ENCODE data around the gene PSRC1. TPM values are rescaled to one million over a fixed set of nuclear protein-coding genes. Genes with fewer than 3 reads are reported as not detected.

Gene PSRC1
- polyA plus RNA-seq, 1 of the 3 experiments (the other 2 are of a cell fraction) = 19.4 TPM

- H3K9me2 ChIP-seq = no peaks in the 10 kb centered on the region
- POLR2A ChIA-PET = no interaction called here
Measured at GRCh38 chr1:109258481-109259466, 24.2 kb downstream of the PSRC1 start.

More at GRCh38 chr1:109258481-109259466, 24.2 kb downstream of the PSRC1 start:
- Histone ChIP-seq H3F3A (replicated peaks; ENCODE audit: insufficient read depth) (no peaks in the 10 kb centered on the region), H2AFZ (ENCODE audit: low read depth) (no peak overlapping the region), H3K36me3 (replicated peaks in 1 of 2; ENCODE audit: control insufficient read depth in 1 of 2, insufficient read depth in 2 of 2, low read length in 1 of 2) (peaks cover 0 to 5% of the 10 kb centered on the region in 2 experiments), H3K4me3 (ENCODE audit: low read depth in 2 of 2, low read length in 1 of 2) (no peak overlapping the region), H3K9me3 (no peaks in the 10 kb centered on the region), H3K79me2 (ENCODE audit: insufficient read depth) (no peaks in the 10 kb centered on the region), H3K27me3 (ENCODE audit: insufficient read depth) (no peaks in the 10 kb centered on the region), H3K4me1 (ENCODE audit: control insufficient read depth in 1 of 2, insufficient read depth in 2 of 2, low read depth in 1 of 2, low read length in 1 of 2) (peaks cover 0 to 44% of the 10 kb centered on the region in 2 experiments; a peak in 2 of 4 replicates), H3K27ac (ENCODE audit: low read depth in 2 of 2, low read length in 1 of 2) (no peak overlapping the region; a peak in 1 of 4 replicates), H4K20me1 (ENCODE audit: insufficient read depth) (no peaks in the 10 kb centered on the region), H3K9ac (no peak overlapping the region), H3K4me2 (no peak overlapping the region)
- 94% methylated on average over 51 of the region's 69 CpGs for WGBS (ENCODE audit: low lambda C conversion rate)
- CTCF ChIA-PET = interaction anchor here (1.4 to 2.1 kb wide), 5 partner anchors 11 to 274 kb away, joined by 3 to 7 read pairs (median 5); a partner anchor contains a TSS
- no peak for DNase-seq
- TF ChIP-seq EZH2phosphoT487 (IDR thresholded peaks at IDR 0.05; ENCODE audit: borderline replicate concordance, low read depth) (no peak), POLR2AphosphoS5 (IDR thresholded peaks at IDR 0.05; ENCODE audit: low read depth, low read length) (no peak), TCF12 (IDR thresholded peaks at IDR 0.05) (no peak), PBX3 (IDR thresholded peaks at IDR 0.05) (no peak), REST (IDR thresholded peaks at IDR 0.05; ENCODE audit: low read depth, low read length) (no peak), MAX (IDR thresholded peaks at IDR 0.05; ENCODE audit: low read depth) (no peak), FOXJ3 (CRISPR knock-in tag; IDR thresholded peaks at IDR 0.05) (no peak), IRF3 (IDR thresholded peaks at IDR 0.05; ENCODE audit: low read depth, low read length) (no peak), RCOR1 (IDR thresholded peaks at IDR 0.05; ENCODE audit: low read length) (no peak), GABPA (IDR thresholded peaks at IDR 0.05; ENCODE audit: low read depth) (no peak), FOXM1 (IDR thresholded peaks at IDR 0.05; ENCODE audit: low read depth) (no peak), USF2 (IDR thresholded peaks at IDR 0.05; ENCODE audit: borderline replicate concordance, low read depth, low read length) (no peak), CTCF (IDR thresholded peaks at IDR 0.05) (no peak), USF1 (IDR thresholded peaks at IDR 0.05; ENCODE audit: borderline replicate concordance, low read depth) (no peak), JUND (IDR thresholded peaks at IDR 0.05) (no peak), EP300 (IDR thresholded peaks at IDR 0.05; ENCODE audit: borderline replicate concordance in 1 of 2, low read depth in 1 of 2, low read length in 1 of 2) (no peak), RAD21 (IDR thresholded peaks at IDR 0.05; ENCODE audit: low read length) (no peak), NFIC (IDR thresholded peaks at IDR 0.05; ENCODE audit: borderline replicate concordance) (no peak), MEF2A (IDR thresholded peaks at IDR 0.05; ENCODE audit: borderline replicate concordance, low read depth) (no peak), ELF1 (IDR thresholded peaks at IDR 0.05) (no peak)

Measured in SK-N-SH (cell line).